Stimulated activated CD8-positive, alpha-beta memory T cell treated with anti-CD3 and anti-CD28 coated beads, Interleukin-2, amount 100 ng/mL, for 1 hour (primary cell): Measurements from ENCODE around the gene PPM1B.
"Not testable (repeated sequence)": the region's sequence is repeated elsewhere in the genome, so short reads cannot be mapped to it uniquely, and the experiment has no call there.

Experiments
- DNase-seq, 2 donors: peaks; one replicate each; pipeline ENCODE4 v3.0.0-alpha.2; 2020; ENCODE audit warnings: low read depth in 2 of 2

Gene PPM1B

DNA sequence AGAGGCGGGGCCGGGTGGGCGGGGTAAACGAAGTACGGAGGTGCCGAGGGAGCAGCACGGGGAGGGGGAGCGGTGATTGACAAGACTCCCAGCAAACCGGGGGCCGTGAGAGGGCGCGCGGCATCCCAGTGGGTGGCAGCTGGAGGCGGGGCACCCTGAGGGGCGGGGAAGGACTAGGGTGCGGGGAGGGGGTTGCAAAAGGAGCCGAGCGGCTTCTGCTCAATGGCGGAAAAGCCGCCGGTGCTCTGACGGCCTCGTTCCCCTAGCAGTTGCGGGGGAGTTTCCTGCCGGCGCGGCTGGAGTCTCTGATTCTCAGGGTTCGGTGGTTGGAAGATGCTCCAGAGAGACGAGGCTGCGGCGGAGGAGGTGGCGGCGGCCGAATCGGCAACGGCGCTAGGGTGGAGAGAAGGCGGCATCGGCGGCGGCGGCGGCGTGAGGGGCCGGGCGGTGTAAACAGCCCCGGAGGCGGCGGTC is at the start of gene PPM1B:
Gene PPM1B, plus strand, starts transcription at position 195 of the 474 bp plus-strand sequence. CDS start 32,325 bp downstream, outside the sequence.
- peak; percentile 98 to 99 for DNase-seq

GRCh38 chr2:44119878-44120277 is 48.8 kb upstream of the PPM1B start:
- no peak for DNase-seq

- DNase-seq: no peak
These were observed 48.2 kb upstream of the PPM1B start for GRCh38 chr2:44120428-44120827.

- no peak for DNase-seq
These were observed 46.8 kb upstream of the PPM1B start for GRCh38 chr2:44121899-44122298.

DNA sequence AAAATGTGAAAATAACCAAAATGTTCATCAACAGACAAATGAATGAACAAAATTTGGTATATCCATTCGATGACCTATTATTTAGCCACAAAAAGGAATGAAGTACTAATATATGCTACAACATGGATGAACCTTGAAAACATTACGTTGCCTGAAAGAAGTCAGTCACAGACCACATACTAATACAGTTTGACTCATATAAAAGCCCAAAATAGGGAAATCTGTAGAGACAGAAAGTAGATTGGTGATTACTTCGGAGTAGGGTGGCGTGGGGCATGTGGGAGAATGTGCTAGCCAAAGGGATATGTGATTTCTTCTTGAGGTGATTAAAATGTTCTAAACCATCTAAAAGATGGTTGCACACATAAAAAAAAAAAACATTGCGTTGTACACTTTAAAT is 44.2 kb upstream of the PPM1B start:
- DNase-seq: no peak

DNA sequence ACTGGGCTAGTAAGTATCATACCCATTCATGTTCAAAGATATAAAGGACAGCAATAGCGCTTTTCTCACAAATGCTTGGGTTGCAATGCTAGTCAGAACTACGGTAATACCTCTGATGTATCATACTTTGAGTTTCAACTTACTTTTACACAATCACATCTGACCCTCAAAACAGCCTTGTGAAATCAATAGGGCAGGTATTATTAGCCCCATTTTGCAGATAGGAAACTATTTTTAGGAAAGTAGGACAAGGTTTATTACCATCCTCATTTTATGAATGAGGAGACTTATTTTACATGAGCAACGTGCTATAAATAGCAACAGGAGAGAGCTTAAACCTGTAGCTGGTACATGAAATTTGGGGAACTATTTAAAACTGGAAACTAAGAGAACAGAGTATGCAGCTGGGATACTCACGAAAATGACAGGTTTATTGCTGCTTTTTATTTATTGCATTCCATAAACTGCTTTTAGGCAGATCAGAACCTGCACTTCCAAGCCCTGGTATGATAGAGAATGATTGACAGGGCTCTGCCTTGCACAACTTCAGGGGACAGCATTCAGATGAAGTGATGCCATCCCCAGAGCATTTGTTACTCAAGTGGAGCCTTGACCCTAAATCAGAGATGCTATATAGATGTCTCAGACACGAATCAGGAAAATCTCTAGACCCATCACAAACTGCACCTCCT is 42.4 kb upstream of the PPM1B start:
- DNase-seq: no peak

GRCh38 chr2:44130441-44130840 is 38.2 kb upstream of the PPM1B start:
- DNase-seq: no peak

GRCh38 chr2:44131177-44131576 is 37.5 kb upstream of the PPM1B start:
- DNase-seq: no peak

- not testable (repeated sequence) for DNase-seq
These were observed 35.1 kb upstream of the PPM1B start for GRCh38 chr2:44133602-44134001.

- no peak for DNase-seq
These were observed 33.8 kb upstream of the PPM1B start for GRCh38 chr2:44134848-44135247.

GRCh38 chr2:44135296-44135695 is 33.4 kb upstream of the PPM1B start:
- DNase-seq: no peak

DNA sequence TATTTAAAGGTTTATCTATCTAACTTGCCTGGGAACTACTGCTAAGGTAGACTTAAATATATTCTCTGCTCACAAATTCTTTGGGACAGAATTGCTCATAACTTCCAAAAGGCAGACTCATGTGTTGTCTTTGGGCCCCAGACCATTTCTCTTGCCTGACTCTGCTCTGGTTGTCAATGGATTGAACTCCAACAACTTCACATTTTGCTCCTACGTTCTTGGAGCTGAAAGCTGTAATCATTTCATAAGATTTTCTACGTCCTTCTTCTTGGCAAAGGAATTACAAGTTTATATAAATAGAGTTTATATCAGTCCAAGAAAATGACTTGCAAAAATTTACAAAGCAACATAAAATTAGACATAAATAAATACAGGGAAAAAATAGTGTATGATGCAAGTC is 32.9 kb upstream of the PPM1B start:
- DNase-seq: no peak

DNA sequence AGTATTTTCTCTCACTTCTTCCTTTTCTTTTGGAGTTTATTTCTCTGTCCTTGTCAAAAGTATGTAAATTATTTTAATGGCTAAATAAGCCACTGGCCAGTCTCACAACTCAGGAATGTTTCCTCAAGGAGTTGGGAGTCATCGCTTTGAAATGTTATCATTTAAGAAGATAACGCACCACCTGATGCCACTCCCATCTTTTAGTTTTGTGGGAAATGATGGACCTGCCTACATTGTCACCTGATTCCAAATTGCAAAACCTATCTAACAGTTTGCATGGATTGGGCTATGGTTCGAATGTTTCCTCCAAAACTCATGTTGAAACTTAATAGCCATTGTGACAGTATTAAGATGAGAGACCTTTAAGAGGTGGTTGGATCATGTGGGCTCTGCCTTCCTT is 32.4 kb upstream of the PPM1B start:
- no peak for DNase-seq

DNA sequence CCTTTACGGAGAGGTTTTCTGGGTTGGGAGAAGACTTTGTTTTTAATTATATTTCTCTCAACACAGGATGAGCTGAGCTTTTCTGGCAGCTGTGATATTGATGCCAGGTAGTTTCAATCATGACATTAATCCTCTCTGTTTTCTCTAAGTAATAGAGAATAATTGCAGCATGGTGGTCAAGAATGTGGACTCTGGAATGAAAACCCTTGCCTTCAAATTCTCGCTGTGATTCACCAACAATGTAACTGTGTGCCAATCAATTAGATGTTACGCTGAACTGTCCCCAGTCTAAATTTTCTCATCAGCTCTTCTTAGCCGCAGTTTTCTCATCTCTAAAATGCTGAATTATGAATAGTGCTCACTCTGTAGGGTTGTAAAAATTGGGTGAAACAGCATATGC is 31.6 kb upstream of the PPM1B start:
- DNase-seq: no peak

DNA sequence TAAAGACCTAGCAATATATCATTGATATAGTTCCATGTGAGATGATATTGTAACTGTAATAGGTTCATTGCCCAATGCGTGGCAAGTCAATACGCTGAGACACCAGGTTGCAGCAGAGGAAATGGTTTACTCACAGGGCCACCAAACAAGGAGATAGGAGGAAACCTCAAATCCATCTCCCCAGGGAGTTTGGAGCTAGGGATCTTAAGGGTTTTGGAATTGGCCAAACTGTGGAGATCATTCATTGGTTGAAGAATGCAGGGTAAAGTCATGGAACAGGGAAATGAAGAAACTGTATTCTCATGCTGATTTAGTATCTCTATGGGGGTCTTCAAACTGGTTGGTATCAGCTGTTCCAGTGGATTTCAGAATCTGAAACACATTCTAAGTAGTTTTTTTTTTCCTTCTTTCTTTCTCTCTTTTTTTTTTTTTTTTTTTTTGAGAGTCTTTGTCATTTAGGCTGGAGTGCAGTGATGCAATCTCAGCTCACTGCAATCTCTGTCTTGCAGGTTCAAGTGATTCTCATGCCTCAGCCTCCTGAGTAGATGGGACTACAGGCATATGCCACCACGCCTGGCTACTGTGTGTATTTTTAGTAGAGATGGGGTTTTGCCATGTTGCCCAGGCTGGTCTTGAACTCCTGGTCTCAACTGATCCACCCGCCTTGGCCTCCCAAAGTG is 30.7 kb upstream of the PPM1B start:
- no peak for DNase-seq

- no peak for DNase-seq
These were observed 28.9 kb upstream of the PPM1B start for GRCh38 chr2:44139741-44140140.

GRCh38 chr2:44142306-44142705 is 26.4 kb upstream of the PPM1B start:
- no peak for DNase-seq

GRCh38 chr2:44143701-44144100 is 25.0 kb upstream of the PPM1B start:
- DNase-seq: no peak

GRCh38 chr2:44148999-44149398 is 19.7 kb upstream of the PPM1B start:
- no peak for DNase-seq

DNA sequence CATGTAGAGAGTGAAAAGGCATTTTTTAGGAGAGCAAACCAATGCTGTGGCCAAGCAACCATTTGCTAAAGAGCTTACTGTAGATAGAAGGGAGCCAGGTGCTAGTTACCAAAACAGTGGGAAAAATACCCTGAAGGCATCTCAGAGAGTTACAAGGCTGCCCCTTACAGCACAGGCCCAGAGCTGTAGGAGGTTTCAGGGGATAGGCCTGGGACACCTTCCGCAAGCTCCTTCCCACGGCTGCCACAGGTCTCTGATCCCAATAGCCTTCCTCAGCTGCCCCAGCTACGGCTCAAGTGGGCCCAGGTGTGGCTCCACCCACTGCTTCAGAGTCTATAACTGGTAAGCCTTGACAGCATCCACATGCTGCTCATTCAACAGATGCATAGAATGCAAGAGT is 18.2 kb upstream of the PPM1B start:
- no peak for DNase-seq

DNA sequence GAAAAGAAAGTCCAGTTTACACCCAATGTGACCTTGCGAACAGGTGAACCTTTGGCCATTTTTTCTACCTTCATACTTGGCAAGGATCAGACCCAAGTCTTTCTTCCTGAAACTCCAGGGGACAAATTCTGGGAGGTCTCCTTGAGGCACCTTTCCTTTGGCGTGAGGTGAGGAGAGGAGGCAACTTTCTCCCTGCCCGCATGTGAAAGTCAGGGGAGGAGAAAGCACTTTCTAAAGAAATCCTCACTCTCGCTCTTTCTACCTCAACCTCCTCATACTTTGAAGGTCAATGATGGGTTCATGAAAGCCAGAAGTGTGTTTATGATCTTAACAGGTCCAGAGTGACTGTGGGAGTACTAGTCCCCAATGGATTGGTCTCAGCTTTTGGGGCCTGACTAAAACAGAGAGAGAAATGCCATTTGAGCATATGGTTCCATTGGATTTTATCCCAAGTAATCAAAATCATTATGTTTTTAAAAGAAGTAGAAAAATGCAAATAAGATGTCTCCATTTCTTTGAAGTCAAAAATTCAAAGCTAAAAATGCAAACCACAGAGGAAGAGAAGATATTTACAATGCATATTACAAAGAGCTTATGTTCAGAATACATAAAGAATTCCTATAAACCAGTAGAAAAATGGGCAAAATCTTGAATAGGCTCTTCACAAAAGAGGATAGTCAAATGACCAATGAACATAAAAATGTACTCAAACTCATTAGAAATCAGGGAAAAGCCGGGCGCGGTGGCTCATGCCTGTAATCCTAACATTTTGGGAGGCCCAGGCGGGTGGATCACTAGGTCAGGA is 15.6 kb upstream of the PPM1B start:
- DNase-seq: no peak

- DNase-seq: no peak
These were observed 12.8 kb upstream of the PPM1B start for GRCh38 chr2:44155666-44156446.
